Measurements from ENCODE around the gene XRCC6.

DNA sequence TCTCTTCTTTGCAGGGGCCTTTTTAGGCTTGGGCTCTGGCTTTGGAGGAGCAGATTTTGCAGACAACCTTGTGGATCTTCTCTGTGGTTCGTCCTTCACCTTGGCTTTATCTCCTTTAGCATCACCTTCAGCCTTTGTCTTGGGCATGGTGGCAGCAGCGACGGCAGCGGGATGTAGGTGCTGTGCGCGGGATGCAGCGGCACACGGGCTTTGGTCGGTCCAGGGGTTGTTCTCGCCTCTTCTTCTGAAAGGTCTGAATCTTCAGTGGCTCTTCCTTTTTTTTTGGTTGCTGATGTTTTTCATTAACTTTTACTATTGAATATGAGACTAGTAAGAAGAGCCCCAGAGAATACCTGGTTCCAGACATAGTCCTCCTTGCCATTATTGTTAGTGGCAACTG lies 88.2 kb downstream of the XRCC6 start:
- TF ChIP-seq TCF12 (IDR thresholded peaks at IDR 0.05; ENCODE audit: low read depth) (no peak), TAF1 (IDR thresholded peaks at IDR 0.05; ENCODE audit: low read depth) (no peak), YY1 (IDR thresholded peaks at IDR 0.05; ENCODE audit: low read depth) (no peak), EGR1 (IDR thresholded peaks at IDR 0.05) (no peak), FOXM1 (IDR thresholded peaks at IDR 0.05; ENCODE audit: borderline replicate concordance, low read depth) (no peak), RAD21 (IDR thresholded peaks at IDR 0.05; ENCODE audit: low read depth) (no peak), NFIC (IDR thresholded peaks at IDR 0.05) (no peak), CREB1 (IDR thresholded peaks at IDR 0.05; ENCODE audit: low read depth) (no peak), CEBPB (IDR thresholded peaks at IDR 0.05) (no peak), ZBTB7A (IDR thresholded peaks at IDR 0.05; ENCODE audit: low read depth) (no peak), EP300 (IDR thresholded peaks at IDR 0.05; ENCODE audit: borderline replicate concordance) (no peak)
- TF ChIP-seq, protein P1, sequence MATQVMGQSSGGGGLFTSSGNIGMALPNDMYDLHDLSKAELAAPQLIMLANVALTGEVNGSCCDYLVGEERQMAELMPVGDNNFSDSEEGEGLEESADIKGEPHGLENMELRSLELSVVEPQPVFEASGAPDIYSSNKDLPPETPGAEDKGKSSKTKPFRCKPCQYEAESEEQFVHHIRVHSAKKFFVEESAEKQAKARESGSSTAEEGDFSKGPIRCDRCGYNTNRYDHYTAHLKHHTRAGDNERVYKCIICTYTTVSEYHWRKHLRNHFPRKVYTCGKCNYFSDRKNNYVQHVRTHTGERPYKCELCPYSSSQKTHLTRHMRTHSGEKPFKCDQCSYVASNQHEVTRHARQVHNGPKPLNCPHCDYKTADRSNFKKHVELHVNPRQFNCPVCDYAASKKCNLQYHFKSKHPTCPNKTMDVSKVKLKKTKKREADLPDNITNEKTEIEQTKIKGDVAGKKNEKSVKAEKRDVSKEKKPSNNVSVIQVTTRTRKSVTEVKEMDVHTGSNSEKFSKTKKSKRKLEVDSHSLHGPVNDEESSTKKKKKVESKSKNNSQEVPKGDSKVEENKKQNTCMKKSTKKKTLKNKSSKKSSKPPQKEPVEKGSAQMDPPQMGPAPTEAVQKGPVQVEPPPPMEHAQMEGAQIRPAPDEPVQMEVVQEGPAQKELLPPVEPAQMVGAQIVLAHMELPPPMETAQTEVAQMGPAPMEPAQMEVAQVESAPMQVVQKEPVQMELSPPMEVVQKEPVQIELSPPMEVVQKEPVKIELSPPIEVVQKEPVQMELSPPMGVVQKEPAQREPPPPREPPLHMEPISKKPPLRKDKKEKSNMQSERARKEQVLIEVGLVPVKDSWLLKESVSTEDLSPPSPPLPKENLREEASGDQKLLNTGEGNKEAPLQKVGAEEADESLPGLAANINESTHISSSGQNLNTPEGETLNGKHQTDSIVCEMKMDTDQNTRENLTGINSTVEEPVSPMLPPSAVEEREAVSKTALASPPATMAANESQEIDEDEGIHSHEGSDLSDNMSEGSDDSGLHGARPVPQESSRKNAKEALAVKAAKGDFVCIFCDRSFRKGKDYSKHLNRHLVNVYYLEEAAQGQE (IDR thresholded peaks at IDR 0.05; ENCODE audit: low read depth) = no peak
- TF ChIP-seq, protein P2, sequence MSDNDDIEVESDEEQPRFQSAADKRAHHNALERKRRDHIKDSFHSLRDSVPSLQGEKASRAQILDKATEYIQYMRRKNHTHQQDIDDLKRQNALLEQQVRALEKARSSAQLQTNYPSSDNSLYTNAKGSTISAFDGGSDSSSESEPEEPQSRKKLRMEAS (IDR thresholded peaks at IDR 0.05) = no peak
- TF ChIP-seq, protein P3, sequence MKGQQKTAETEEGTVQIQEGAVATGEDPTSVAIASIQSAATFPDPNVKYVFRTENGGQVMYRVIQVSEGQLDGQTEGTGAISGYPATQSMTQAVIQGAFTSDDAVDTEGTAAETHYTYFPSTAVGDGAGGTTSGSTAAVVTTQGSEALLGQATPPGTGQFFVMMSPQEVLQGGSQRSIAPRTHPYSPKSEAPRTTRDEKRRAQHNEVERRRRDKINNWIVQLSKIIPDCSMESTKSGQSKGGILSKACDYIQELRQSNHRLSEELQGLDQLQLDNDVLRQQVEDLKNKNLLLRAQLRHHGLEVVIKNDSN (IDR thresholded peaks at IDR 0.05) = no peak
